Retinal pigment epithelial cell (primary cell): ENCODE measurements around the gene SPCS2.

Experiments
- DNase-seq: peaks from one replicate; pipeline ENCODE4 v3.0.0-alpha.2; 2010; ENCODE audit warnings: low read depth
- H3K4me3 ChIP-seq: 2 replicates; pipeline ENCODE4 v1.5.1; 2011; ENCODE audit warnings: mild to moderate bottlenecking, low read length, control low read depth, moderate library complexity
- TF ChIP-seq, protein P1 (sequence below): conservative IDR thresholded peaks from 2 replicates; pipeline ENCODE4 v1.5.1; 2011; ENCODE audit warnings: low read depth, low read length, control low read depth, inconsistent platforms

Gene SPCS2

DNA sequence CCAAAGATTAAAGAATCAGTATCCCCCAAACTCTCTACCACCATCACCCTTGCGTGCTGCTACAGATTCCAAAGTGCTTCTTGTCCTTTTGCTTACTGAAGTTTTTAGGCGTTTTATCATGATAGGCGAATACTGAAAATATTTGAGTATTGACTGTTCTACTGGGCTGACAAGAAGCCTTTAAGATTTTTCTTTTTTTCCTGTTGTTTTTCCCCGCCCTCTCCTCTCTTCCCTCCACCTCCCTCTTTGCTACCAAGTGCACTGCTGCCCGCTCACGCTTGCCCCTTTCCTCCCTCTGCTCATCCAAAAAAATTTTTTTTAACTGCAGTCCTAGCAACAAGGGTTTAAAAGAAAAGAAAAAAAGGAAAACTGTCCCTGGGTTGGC lies 679 bp downstream of the SPCS2 start:
- TF ChIP-seq, protein P1, sequence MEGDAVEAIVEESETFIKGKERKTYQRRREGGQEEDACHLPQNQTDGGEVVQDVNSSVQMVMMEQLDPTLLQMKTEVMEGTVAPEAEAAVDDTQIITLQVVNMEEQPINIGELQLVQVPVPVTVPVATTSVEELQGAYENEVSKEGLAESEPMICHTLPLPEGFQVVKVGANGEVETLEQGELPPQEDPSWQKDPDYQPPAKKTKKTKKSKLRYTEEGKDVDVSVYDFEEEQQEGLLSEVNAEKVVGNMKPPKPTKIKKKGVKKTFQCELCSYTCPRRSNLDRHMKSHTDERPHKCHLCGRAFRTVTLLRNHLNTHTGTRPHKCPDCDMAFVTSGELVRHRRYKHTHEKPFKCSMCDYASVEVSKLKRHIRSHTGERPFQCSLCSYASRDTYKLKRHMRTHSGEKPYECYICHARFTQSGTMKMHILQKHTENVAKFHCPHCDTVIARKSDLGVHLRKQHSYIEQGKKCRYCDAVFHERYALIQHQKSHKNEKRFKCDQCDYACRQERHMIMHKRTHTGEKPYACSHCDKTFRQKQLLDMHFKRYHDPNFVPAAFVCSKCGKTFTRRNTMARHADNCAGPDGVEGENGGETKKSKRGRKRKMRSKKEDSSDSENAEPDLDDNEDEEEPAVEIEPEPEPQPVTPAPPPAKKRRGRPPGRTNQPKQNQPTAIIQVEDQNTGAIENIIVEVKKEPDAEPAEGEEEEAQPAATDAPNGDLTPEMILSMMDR, result no peak
- DNase-seq, result no peak
- peak overlapping the region; percentile 100 for H3K4me3 ChIP-seq

DNA sequence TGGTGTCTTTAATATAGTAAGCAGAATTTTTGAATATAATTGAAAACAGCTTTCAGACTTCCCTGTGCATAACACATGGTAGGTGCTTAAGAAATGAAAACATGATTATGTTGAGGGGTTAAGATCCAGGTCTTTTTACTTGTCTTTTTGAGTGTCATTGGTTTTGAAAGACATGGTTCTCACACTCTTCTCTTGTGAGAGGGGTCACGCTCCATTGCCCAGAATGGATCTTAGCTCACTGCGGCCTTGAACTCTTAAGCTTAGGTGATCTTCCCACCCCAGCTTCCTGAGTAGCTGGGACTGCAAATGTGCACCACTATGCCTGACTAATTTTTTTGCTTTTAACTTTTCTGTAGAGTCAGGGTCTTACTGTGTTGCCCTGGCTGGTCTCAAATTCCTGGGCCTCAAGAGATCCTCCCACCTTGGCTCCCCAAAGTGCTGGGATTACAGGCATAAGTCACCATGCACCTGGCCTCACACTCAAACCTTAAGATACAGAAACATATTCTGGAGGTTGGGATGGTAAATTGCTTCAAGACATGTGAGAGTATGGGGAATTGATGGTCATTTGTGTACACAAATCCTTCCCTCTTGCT lies 1.4 kb downstream of the SPCS2 start:
- no peak for DNase-seq
- H3K4me3 ChIP-seq, result peak overlapping the region; percentile 100
- TF ChIP-seq, protein P1, result no peak

DNA sequence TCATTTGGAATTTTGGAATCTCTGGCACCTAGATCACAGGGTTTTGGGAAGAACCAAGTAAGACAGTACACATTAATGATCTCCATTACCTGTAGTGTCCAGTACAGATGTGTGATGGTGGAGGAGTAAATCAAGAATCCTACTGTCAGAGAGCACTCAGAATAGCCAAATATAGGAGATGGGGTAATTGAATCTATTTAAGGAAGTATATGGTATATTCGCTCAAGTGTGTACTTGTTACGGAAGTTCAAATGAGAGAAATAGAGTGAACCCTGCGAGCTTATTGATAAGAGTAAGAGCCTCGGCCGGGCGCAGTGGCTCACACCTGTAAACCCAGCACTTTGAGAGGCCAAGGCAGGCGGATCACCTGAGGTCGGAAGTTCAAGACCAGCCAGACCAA lies 2.2 kb downstream of the SPCS2 start:
- DNase-seq, result no peak
- TF ChIP-seq, protein P1, result no peak
- no peak overlapping the region for H3K4me3 ChIP-seq

DNA sequence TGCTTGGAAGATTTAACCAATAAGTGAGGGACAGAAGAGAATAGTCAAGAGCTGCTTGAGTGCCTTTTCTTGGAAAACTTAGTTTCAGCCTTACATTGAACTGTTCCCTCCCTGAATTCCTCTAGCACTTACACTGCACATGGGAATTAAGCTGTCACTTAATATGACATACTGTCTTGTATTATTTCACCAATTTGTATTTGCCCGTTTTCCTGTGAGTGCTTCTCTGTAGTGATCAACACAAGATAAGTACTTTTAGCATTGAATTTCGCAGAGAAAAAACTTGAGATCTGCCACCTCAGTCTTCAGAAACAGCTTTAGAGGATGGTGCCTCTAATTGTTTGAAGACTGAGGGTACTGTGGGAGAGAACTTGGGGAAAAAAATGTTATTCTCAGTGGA lies 3.7 kb downstream of the SPCS2 start:
- TF ChIP-seq, protein P1, result no peak
- no peak overlapping the region for H3K4me3 ChIP-seq
- no peak for DNase-seq

DNA sequence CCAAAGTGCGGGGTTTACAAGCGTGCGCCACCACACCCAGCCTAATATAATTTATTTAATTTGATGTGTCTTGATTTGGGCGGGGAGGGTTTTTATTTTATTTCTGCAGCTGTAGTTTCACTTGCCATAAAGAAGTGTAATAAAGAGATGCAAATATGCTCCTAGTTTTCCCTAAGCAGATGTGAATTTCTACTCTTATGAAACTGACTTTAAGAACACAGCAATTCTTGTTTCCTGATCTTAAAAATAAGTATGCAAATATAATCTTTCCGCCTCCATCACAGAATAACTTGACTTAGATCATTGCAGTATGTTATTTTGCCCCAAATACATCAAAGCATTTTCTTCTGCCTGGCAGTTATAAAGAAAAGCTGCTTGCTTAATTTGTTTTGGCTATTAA lies 4.4 kb downstream of the SPCS2 start:
- TF ChIP-seq, protein P1, result no peak
- no peak for DNase-seq
- no peak overlapping the region for H3K4me3 ChIP-seq

DNA sequence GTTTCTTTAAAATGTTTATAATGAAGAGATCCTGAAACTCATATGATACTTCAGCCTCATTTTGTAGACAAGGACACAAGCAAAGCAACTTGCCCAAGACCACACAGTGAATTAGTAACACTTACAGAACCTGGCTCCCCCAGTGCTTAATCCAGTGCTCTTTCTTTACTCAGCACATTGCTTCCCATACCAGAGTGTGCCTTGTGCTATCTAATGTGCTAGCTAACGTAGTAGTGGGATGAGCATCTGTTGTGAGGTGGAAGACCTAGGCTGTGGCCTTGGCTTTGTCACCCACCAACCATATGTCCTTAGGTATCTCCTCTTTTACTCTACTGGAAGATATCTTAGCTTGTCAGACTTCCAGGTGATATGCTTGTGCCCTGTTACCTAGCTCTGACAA lies 5.1 kb downstream of the SPCS2 start:
- TF ChIP-seq, protein P1, result no peak
- no peak overlapping the region for H3K4me3 ChIP-seq
- DNase-seq, result no peak

DNA sequence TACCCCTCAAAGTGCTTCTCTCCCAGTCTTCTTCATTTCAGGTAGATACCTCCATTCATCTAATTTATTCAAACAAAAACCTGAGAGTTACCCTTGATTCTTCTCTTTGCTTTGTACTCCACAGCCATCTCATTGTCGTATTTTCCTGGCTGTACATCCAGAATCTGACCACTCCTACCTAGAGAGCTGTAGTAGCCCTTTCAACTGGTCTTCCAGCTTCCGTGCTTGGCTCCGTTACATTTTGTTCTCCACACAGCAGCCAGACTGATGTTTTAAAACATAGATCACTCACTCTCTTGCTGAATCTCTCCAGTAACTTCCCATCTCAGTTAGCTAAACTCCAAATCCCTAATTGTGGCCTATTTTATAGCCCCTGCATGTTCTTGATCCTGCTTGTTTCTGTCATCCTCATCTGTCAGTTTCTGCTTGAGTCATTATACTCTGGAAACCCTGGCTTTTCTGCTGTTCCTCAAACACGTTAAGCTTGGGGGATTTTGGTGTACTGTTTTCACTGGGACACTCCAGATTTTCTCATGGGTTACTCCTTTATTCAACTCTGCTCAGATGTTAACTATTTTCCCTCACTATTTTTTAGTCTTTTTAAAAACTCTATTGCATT lies 7.4 kb downstream of the SPCS2 start:
- TF ChIP-seq, protein P1, result no peak
- DNase-seq, result no peak

More for the DNA sequence above, 7.4 kb downstream of the SPCS2 start:
- H3K4me3 ChIP-seq, result no peak overlapping the region
